ENCODE data around the gene RYR2. TPM values are rescaled to one million over a fixed set of nuclear protein-coding genes. Genes with fewer than 3 reads are reported as not detected.

The RYR2 gene
- total RNA-seq, 2 donors from 2014 or later: 14.2 to 17.1 TPM

DNA sequence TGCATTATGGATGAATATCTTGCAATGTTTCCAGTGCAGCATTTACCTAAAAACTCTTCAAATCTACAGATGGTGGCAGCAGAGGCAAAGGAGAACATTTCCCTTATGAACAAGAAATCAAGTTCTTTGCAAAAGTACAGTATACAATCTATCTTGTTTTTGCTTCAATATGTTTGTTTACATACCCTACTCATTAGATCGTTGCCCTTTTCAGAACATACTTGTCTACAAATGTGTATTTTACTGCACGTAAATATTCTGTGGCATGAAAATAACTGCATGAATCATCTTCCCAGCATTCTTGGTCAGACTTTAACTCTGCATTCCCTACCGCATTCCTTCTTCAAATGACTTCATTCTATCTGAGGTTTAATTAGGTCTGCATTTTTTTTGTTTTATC, 636.0 kb downstream of the RYR2 start:
- intact Hi-C loops (cut with DNase I): no loop called here
- DNase-seq: no peak
- ATAC-seq: no peak
- Histone ChIP-seq H3K27ac (no peak overlapping the region), H3K27me3 (no peaks in the 10 kb centered on the region), H3K36me3 (replicated peaks in 1 of 2; ENCODE audit: insufficient read depth in 1 of 2, low read depth in 2 of 2) (no peaks in the 10 kb centered on the region), H3K9me3 (no peaks in the 10 kb centered on the region), H3K4me1 (no peaks in the 10 kb centered on the region), H3K4me3 (no peak overlapping the region)
- 33 to 41% methylated on average over 3 of the region's 3 CpGs for WGBS, 2 donors
- TF ChIP-seq POLR2A (IDR thresholded peaks at IDR 0.05): no peak
- TF ChIP-seq, protein P1, sequence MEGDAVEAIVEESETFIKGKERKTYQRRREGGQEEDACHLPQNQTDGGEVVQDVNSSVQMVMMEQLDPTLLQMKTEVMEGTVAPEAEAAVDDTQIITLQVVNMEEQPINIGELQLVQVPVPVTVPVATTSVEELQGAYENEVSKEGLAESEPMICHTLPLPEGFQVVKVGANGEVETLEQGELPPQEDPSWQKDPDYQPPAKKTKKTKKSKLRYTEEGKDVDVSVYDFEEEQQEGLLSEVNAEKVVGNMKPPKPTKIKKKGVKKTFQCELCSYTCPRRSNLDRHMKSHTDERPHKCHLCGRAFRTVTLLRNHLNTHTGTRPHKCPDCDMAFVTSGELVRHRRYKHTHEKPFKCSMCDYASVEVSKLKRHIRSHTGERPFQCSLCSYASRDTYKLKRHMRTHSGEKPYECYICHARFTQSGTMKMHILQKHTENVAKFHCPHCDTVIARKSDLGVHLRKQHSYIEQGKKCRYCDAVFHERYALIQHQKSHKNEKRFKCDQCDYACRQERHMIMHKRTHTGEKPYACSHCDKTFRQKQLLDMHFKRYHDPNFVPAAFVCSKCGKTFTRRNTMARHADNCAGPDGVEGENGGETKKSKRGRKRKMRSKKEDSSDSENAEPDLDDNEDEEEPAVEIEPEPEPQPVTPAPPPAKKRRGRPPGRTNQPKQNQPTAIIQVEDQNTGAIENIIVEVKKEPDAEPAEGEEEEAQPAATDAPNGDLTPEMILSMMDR (IDR thresholded peaks at IDR 0.05): peak in 4 of 7 experiments; percentile 25 to 37 (median 34)

DNA sequence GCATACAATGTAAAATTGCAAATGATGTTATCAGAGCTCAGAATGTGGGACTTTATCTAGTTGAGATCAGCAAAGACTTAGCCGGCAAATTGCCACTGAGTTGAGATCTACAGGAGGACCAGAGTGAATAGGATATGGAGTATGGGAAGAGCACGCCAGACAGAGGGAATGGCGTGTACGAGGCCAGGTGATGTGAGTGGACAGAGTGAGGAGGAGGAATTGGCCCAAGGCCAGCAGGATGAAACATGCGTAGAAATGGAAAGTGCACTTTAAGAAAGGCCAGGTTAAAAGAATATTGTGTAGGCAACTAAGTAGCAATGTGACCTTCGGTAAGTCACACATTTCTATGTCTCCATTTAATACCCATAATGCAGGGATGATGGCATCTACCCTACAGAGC, 637.7 kb downstream of the RYR2 start:
- TF ChIP-seq POLR2A (IDR thresholded peaks at IDR 0.05): no peak
- TF ChIP-seq, protein P1 (IDR thresholded peaks at IDR 0.05): no peak
- Histone ChIP-seq H3K27ac (no peak overlapping the region), H3K27me3 (no peaks in the 10 kb centered on the region), H3K4me1 (no peaks in the 10 kb centered on the region), H3K9me3 (no peaks in the 10 kb centered on the region), H3K4me3 (no peak overlapping the region), H3K36me3 (replicated peaks in 1 of 2; ENCODE audit: insufficient read depth in 1 of 2, low read depth in 2 of 2) (no peaks in the 10 kb centered on the region)
- DNase-seq (no peak), ATAC-seq (no peak)
- WGBS, 2 donors: 81 to 87% methylated on average over 6 of the region's 6 CpGs
- intact Hi-C loops (cut with DNase I): no loop called here

GRCh38 chr1:237681210-237681609, 639.2 kb downstream of the RYR2 start:
- Histone ChIP-seq H3K4me3 (no peak overlapping the region), H3K9me3 (no peaks in the 10 kb centered on the region), H3K4me1 (no peaks in the 10 kb centered on the region), H3K27me3 (no peaks in the 10 kb centered on the region), H3K27ac (no peak overlapping the region), H3K36me3 (replicated peaks in 1 of 2; ENCODE audit: insufficient read depth in 1 of 2, low read depth in 2 of 2) (no peaks in the 10 kb centered on the region)
- no peak for DNase-seq
- intact Hi-C loops (cut with DNase I): no loop called here
- 82 to 84% methylated on average over 6 of the region's 6 CpGs for WGBS, 2 donors
- TF ChIP-seq, protein P1 (IDR thresholded peaks at IDR 0.05): no peak
- TF ChIP-seq POLR2A (IDR thresholded peaks at IDR 0.05): no peak
- no peak for ATAC-seq

DNA sequence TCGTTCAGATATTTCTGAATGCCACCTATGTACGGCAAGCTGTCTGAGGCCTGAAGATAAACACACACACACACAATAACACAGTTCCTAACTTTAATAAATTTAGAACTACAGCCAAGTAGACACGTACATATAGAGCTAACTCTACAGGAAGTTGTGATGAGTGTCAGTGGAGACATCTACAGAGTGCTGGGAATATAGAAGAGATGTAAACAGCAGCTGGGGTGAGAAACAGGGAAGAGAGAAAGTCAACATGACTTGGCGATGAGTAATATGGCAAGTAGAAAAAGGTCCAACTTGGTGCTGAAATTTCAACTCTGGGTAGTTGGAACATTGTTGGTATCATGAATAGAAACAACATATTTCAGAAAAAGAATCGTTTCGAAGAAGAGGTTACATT, 642.3 kb downstream of the RYR2 start:
- DNase-seq (no peak), ATAC-seq (no peak)
- Histone ChIP-seq H3K4me1 (no peaks in the 10 kb centered on the region), H3K27ac (no peak overlapping the region), H3K4me3 (no peak overlapping the region), H3K36me3 (replicated peaks in 1 of 2; ENCODE audit: insufficient read depth in 1 of 2, low read depth in 2 of 2) (no peaks in the 10 kb centered on the region), H3K27me3 (no peaks in the 10 kb centered on the region), H3K9me3 (no peaks in the 10 kb centered on the region)
- 91 to 94% methylated on average over 6 of the region's 6 CpGs for WGBS, 2 donors
- intact Hi-C loops (cut with DNase I): no loop called here
- TF ChIP-seq POLR2A (IDR thresholded peaks at IDR 0.05): no peak

- Histone ChIP-seq H3K27ac (no peak overlapping the region), H3K4me3 (no peak overlapping the region), H3K4me1 (no peaks in the 10 kb centered on the region), H3K27me3 (no peaks in the 10 kb centered on the region), H3K9me3 (no peaks in the 10 kb centered on the region), H3K36me3 (replicated peaks in 1 of 2; ENCODE audit: insufficient read depth in 1 of 2, low read depth in 2 of 2) (no peaks in the 10 kb centered on the region)
- TF ChIP-seq, protein P1 (IDR thresholded peaks at IDR 0.05): no peak
- no peak for TF ChIP-seq POLR2A (IDR thresholded peaks at IDR 0.05)
- WGBS, 2 donors: 14 to 24% methylated on average over 1 of the region's 1 CpG
- DNase-seq (no peak), ATAC-seq (no peak)
- intact Hi-C loops (cut with DNase I): no loop called here
Measured at GRCh38 chr1:237685551-237685950, 643.6 kb downstream of the RYR2 start.
